Thoracic aorta (tissue), 2 donors: Measurements from ENCODE around the gene CCDC40. TPM values are rescaled to one million over a fixed set of nuclear protein-coding genes. Genes with fewer than 3 reads are reported as not detected.

ENCODE experiments used
- ATAC-seq: fragments of 150-250 bp; one replicate; pipeline ENCODE4 v1.8.0; 2017; ENCODE audit warnings: low read depth; ENCODE audit not compliant: insufficient number of reproducible peaks, low FRiP score
- DNase-seq: peaks from one replicate; pipeline ENCODE4 v3.0.0-alpha.2; 2020; ENCODE audit warnings: low spot score
- H3K27ac ChIP-seq, 2 donors: fragments of 200-600 bp; sonication (generic); 1 replicate in 1 of 2; 2 replicates in 1 of 2; pipeline ENCODE4 v1.5.1; 2016; ENCODE audit warnings: mild to moderate bottlenecking in 2 of 2, moderate library complexity in 2 of 2
- H3K27me3 ChIP-seq: fragments of 200-600 bp; sonication (generic); replicated peaks from 2 replicates; pipeline ENCODE4 v1.6.0; 2016; ENCODE audit warnings: mild to moderate bottlenecking; ENCODE audit not compliant: insufficient read depth
- H3K36me3 ChIP-seq: fragments of 200-600 bp; sonication (generic); one replicate; pipeline ENCODE4 v1.5.1; 2016
- H3K4me1 ChIP-seq, 2 donors: fragments of 200-600 bp; sonication (generic); 1 replicate in 1 of 2; 2 replicates in 1 of 2; pipeline versions ENCODE4 v1.5.1 to v1.6.0; 2016; ENCODE audit warnings: low read depth in 2 of 2, mild to moderate bottlenecking in 1 of 2; ENCODE audit not compliant: control insufficient read depth in 1 of 2
- H3K4me3 ChIP-seq: fragments of 200-600 bp; sonication (generic); 2 replicates; pipeline ENCODE4 v1.5.1; 2016; ENCODE audit warnings: mild to moderate bottlenecking
- H3K9me3 ChIP-seq: fragments of 200-600 bp; sonication (generic); 2 replicates; pipeline ENCODE4 v1.5.1; 2016
- total RNA-seq, 2 donors: library from RNA; depleted of rRNA; stranded (reverse); fragments of >200 nt; gene quantifications; one replicate each; pipeline versions ENCODE4 v1.1.0 to v1.2.3, GENCODE V29; 2016
- TF ChIP-seq, protein P1 (sequence below): fragments of 200-600 bp; sonication (generic); IDR thresholded peaks from one replicate; pipeline ENCODE4 v1.5.1; 2019; ENCODE audit warnings: antibody characterized with exemption

Gene CCDC40
- total RNA-seq, 2 donors from 2014 or later = 4.4 to 6.5 TPM

GRCh38 chr17:80063830-80064585 lies 27.6 kb downstream of the CCDC40 start:
- Histone ChIP-seq H3K27ac (peak overlapping the region in 1 of 2 donors; percentile 55), H3K27me3 (no peaks in the 10 kb centered on the region), H3K9me3 (no peaks in the 10 kb centered on the region), H3K4me1 (peaks cover 0 to 7% of the 10 kb centered on the region in 2 donors), H3K4me3 (no peak overlapping the region), H3K36me3 (no peaks in the 10 kb centered on the region)
- DNase-seq = peak; percentile 20
- ATAC-seq = peak; percentile 21
- TF ChIP-seq, protein P1, sequence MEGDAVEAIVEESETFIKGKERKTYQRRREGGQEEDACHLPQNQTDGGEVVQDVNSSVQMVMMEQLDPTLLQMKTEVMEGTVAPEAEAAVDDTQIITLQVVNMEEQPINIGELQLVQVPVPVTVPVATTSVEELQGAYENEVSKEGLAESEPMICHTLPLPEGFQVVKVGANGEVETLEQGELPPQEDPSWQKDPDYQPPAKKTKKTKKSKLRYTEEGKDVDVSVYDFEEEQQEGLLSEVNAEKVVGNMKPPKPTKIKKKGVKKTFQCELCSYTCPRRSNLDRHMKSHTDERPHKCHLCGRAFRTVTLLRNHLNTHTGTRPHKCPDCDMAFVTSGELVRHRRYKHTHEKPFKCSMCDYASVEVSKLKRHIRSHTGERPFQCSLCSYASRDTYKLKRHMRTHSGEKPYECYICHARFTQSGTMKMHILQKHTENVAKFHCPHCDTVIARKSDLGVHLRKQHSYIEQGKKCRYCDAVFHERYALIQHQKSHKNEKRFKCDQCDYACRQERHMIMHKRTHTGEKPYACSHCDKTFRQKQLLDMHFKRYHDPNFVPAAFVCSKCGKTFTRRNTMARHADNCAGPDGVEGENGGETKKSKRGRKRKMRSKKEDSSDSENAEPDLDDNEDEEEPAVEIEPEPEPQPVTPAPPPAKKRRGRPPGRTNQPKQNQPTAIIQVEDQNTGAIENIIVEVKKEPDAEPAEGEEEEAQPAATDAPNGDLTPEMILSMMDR = no peak

GRCh38 chr17:80064696-80065095 lies 28.3 kb downstream of the CCDC40 start:
- ATAC-seq = no peak
- Histone ChIP-seq H3K27ac (peak overlapping the region in 1 of 2 donors; percentile 55), H3K36me3 (no peaks in the 10 kb centered on the region), H3K4me1 (peaks cover 0 to 10% of the 10 kb centered on the region in 2 donors), H3K9me3 (no peaks in the 10 kb centered on the region), H3K27me3 (no peaks in the 10 kb centered on the region), H3K4me3 (no peak overlapping the region)
- TF ChIP-seq, protein P1 = no peak
- DNase-seq = no peak

DNA sequence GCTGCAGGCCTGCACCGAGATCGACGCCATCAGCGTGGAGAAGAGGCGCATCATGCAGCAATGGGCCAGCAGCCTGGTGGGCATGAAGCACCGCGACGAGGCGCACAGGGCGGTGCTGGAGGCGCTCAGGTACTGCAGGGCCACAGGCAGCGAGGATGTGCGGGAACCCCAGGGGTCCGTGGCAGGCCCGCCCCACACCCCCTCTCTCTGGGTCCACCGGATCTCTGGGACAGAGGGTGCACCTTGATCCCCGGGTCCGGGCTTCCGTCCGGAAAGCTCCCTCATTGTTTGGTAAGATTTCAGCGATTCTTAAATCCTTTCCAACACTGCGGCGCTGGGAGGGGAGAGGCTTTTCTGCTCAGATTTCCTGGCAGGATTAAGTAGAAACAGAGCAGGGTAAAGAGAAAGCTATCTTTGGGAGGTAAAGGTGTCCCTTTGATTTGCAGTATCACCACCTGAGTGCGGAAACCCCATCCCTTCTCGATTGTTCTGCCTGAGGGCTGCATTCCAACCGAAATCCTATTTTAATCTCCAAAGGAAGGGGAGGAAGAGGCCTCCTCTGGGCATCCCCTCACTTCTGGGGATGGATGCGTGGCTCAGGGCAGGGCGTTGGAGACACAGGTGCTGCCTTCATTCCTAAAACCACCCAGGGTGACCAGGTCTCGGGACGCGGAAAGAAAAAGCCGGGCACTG lies 29.2 kb downstream of the CCDC40 start:
- no peaks in the 10 kb centered on the region for H3K9me3 ChIP-seq
- no peak overlapping the region for H3K27ac ChIP-seq
- H3K36me3 ChIP-seq = no peaks in the 10 kb centered on the region
- ATAC-seq = no peak
- H3K27me3 ChIP-seq = no peaks in the 10 kb centered on the region
- no peak overlapping the region for H3K4me3 ChIP-seq
- H3K4me1 ChIP-seq = peaks cover 0 to 13% of the 10 kb centered on the region in 2 donors
- no peak for DNase-seq
- TF ChIP-seq, protein P1 = no peak

DNA sequence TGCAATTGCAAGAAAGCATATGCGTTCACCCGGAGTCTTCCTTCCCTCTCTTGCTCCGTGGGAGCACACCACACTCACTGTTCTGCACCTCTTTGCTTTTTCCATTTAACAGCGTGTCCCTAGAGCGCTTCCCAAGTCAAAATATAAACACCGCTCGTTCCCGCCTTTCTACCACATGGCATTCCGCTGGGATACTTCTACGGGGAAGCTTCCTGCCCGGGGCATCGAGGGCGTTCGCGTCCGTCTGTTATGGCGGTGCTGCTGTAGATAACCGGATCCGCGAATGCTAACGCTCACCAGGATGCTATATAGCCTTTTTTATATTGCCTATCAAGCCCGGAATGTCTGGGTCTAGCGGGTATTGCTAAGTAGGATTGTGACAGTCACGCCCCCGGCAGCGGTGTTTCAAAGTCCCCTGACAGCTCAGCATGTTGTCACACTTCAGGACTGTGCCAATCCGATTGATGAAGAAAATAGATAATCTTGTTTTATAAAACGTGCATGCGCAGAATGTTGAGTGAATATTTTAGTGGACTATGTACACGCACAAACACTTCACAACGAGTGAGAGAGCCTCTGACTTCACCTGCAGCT lies 31.0 kb downstream of the CCDC40 start:
- Histone ChIP-seq H3K4me1 (peaks cover 3 to 30% of the 10 kb centered on the region in 2 donors), H3K27ac (no peak overlapping the region), H3K4me3 (no peak overlapping the region), H3K9me3 (no peaks in the 10 kb centered on the region), H3K27me3 (no peaks in the 10 kb centered on the region), H3K36me3 (no peaks in the 10 kb centered on the region)
- ATAC-seq = no peak
- TF ChIP-seq, protein P1 = no peak
- DNase-seq = no peak
